ENCODE results near the gene KCNQ4.

KCNQ4 gene

DNA sequence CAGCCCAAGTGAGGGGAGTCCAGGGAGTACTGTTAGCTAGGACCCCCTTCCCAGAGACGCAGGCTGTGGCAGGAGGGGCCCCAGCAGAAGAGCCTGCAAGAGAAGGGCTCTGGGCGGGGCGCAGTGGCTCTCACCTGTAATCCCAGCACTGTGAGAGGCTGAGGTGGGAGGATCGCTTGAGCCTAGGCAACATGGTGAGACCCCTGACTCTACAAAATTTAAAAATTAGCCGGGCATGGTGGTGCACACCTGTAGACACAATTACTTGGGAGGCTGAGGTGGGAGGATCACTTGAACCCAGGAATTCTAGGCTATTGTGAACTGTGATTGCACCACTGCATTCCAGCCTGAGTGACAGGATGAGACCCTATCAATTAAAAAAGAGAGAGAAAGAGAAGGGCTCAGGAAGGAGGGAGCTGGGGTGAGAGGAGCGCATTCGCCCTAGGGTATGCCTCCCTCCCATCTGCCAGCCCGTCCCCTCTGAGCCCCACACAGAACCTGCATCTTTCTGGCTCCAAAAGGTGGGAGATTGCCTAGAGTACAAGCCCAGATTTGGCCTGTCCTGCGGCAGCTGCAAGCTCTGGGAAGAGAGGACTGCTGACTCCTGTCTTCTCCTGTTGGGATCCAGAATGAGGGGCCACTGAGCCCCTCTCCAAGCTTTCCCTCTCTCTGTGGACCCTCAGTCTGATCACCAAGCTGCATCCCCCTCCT, 3.6 kb downstream of the KCNQ4 start:
- TF ChIP-seq ESRRG (CRISPR knock-in tag; IDR thresholded peaks at IDR 0.05) = no peak
- no peak for TF ChIP-seq ZFP3 (CRISPR knock-in tag; IDR thresholded peaks at IDR 0.05)
- no peak for TF ChIP-seq ISL1 (CRISPR knock-in tag; IDR thresholded peaks at IDR 0.05)
- TF ChIP-seq, protein P1, sequence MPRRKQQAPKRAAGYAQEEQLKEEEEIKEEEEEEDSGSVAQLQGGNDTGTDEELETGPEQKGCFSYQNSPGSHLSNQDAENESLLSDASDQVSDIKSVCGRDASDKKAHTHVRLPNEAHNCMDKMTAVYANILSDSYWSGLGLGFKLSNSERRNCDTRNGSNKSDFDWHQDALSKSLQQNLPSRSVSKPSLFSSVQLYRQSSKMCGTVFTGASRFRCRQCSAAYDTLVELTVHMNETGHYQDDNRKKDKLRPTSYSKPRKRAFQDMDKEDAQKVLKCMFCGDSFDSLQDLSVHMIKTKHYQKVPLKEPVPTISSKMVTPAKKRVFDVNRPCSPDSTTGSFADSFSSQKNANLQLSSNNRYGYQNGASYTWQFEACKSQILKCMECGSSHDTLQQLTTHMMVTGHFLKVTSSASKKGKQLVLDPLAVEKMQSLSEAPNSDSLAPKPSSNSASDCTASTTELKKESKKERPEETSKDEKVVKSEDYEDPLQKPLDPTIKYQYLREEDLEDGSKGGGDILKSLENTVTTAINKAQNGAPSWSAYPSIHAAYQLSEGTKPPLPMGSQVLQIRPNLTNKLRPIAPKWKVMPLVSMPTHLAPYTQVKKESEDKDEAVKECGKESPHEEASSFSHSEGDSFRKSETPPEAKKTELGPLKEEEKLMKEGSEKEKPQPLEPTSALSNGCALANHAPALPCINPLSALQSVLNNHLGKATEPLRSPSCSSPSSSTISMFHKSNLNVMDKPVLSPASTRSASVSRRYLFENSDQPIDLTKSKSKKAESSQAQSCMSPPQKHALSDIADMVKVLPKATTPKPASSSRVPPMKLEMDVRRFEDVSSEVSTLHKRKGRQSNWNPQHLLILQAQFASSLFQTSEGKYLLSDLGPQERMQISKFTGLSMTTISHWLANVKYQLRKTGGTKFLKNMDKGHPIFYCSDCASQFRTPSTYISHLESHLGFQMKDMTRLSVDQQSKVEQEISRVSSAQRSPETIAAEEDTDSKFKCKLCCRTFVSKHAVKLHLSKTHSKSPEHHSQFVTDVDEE (CRISPR knock-in tag; IDR thresholded peaks at IDR 0.05) = no peak
- TF ChIP-seq, protein P2, sequence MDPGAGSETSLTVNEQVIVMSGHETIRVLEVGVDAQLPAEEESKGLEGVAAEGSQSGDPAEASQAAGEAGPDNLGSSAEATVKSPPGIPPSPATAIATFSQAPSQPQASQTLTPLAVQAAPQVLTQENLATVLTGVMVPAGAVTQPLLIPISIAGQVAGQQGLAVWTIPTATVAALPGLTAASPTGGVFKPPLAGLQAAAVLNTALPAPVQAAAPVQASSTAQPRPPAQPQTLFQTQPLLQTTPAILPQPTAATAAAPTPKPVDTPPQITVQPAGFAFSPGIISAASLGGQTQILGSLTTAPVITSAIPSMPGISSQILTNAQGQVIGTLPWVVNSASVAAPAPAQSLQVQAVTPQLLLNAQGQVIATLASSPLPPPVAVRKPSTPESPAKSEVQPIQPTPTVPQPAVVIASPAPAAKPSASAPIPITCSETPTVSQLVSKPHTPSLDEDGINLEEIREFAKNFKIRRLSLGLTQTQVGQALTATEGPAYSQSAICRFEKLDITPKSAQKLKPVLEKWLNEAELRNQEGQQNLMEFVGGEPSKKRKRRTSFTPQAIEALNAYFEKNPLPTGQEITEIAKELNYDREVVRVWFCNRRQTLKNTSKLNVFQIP (CRISPR knock-in tag; IDR thresholded peaks at IDR 0.05; ENCODE audit: borderline replicate concordance, low read depth) = no peak
- TF ChIP-seq, protein P3, sequence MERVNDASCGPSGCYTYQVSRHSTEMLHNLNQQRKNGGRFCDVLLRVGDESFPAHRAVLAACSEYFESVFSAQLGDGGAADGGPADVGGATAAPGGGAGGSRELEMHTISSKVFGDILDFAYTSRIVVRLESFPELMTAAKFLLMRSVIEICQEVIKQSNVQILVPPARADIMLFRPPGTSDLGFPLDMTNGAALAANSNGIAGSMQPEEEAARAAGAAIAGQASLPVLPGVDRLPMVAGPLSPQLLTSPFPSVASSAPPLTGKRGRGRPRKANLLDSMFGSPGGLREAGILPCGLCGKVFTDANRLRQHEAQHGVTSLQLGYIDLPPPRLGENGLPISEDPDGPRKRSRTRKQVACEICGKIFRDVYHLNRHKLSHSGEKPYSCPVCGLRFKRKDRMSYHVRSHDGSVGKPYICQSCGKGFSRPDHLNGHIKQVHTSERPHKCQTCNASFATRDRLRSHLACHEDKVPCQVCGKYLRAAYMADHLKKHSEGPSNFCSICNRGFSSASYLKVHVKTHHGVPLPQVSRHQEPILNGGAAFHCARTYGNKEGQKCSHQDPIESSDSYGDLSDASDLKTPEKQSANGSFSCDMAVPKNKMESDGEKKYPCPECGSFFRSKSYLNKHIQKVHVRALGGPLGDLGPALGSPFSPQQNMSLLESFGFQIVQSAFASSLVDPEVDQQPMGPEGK (CRISPR knock-in tag; IDR thresholded peaks at IDR 0.05; ENCODE audit: borderline replicate concordance) = no peak
- no peak for TF ChIP-seq GLIS3 (CRISPR knock-in tag; IDR thresholded peaks at IDR 0.05)
- TF ChIP-seq CSDC2 (CRISPR knock-in tag; IDR thresholded peaks at IDR 0.05) = no peak
- no peak for ATAC-seq

DNA sequence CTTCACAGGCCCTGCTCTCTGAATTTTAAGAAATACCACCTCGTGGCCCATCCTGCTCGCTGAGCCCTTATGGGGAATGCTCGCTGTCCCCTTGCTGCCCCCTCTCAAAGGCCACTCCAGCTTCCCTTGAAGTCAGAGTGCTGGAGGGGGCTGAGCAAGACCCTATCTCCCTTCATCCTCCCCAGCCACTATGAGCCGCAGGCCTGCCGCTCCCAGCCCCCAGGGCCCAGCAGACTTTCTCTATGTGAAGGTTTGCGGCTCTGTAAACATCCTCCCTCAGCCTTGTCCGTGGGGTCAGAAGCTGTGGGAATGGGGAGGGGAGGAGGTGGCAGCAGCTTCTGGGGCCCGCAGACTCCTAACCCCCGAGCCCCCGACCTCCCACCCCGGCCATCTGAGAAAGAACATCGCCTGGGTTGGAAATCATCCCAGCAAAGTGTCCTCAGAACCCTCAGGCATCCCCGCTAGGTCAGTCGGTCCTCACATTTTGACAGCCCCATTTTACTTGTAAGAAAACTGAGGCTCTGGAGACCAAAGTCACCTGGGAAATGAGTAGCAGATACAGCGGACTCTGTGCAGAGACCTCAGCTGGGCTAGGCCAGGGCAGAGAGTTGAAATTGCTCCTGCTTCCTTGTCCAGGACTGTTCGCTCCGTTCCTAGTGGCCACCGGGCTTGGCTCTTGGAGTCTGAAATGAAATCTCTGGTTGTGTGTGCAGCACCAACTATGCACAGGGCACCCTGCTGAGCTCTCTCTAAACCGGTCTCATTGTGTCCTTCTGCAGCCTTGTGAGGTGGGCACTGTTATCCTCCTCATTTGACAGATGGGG, 4.4 kb downstream of the KCNQ4 start:
- TF ChIP-seq, protein P4, sequence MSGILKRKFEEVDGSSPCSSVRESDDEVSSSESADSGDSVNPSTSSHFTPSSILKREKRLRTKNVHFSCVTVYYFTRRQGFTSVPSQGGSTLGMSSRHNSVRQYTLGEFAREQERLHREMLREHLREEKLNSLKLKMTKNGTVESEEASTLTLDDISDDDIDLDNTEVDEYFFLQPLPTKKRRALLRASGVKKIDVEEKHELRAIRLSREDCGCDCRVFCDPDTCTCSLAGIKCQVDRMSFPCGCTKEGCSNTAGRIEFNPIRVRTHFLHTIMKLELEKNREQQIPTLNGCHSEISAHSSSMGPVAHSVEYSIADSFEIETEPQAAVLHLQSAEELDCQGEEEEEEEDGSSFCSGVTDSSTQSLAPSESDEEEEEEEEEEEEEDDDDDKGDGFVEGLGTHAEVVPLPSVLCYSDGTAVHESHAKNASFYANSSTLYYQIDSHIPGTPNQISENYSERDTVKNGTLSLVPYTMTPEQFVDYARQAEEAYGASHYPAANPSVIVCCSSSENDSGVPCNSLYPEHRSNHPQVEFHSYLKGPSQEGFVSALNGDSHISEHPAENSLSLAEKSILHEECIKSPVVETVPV (CRISPR knock-in tag; IDR thresholded peaks at IDR 0.05) = no peak
- no peak for TF ChIP-seq ZFP3 (CRISPR knock-in tag; IDR thresholded peaks at IDR 0.05)
- no peak for ATAC-seq

DNA sequence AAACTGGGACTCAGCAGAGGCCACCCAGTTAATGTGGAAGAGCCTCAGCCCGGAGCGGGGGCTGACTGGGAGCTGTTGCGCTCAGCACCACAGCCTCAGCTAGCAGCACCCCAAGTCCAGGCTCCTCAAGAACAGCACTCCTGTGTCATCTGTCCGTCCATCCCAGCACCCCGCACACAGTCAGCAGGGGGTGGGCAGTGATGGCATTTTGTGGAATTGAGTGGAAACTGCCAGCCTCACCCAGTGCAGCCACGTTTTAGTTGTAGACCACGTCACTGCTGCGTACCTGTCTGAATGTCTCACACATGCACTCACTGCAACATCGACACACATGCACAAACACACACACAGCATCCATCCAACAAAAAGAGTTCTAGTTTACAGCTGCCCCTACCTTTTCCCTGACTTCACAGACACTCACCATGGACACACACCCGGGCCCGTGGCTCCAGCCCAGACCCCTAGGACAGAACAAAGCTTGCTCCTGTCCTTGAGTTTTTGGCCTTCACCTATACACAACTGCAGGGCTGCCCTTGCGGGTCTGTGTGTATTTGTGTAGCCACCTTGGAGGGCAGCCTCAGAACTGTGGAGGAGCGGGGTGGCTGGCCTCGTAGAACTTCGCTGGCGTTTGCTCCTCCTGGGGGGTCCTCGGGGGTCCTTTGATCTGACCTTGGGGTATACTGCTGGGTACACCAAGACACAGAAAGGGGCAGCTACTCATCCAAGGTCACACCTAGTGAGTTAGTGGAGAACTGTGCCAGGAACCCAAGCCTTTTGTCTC, 5.2 kb downstream of the KCNQ4 start:
- ATAC-seq = no peak

DNA sequence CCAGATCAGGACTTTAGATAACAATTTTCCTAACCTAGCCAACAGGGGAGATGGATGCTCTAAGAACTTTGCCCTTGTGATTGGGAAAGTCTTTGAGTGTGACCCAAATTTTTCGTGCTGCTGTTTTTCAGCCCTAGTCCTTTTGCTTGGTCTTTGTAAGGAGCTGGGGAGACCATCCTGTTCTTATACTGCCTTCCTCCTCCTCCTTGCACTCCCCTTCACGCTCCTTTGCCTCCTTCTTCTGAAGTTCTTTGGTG, 5.7 kb downstream of the KCNQ4 start:
- ATAC-seq = no peak
- TF ChIP-seq TOX (CRISPR knock-in tag; IDR thresholded peaks at IDR 0.05; ENCODE audit: borderline replicate concordance) (no peak), ZFP3 (CRISPR knock-in tag; IDR thresholded peaks at IDR 0.05) (no peak)

More for the DNA sequence above, 5.2 kb downstream of the KCNQ4 start:
- TF ChIP-seq OSR1 (CRISPR knock-in tag; IDR thresholded peaks at IDR 0.05) (no peak), ZNF70 (CRISPR knock-in tag; IDR thresholded peaks at IDR 0.05) (no peak)

DNA sequence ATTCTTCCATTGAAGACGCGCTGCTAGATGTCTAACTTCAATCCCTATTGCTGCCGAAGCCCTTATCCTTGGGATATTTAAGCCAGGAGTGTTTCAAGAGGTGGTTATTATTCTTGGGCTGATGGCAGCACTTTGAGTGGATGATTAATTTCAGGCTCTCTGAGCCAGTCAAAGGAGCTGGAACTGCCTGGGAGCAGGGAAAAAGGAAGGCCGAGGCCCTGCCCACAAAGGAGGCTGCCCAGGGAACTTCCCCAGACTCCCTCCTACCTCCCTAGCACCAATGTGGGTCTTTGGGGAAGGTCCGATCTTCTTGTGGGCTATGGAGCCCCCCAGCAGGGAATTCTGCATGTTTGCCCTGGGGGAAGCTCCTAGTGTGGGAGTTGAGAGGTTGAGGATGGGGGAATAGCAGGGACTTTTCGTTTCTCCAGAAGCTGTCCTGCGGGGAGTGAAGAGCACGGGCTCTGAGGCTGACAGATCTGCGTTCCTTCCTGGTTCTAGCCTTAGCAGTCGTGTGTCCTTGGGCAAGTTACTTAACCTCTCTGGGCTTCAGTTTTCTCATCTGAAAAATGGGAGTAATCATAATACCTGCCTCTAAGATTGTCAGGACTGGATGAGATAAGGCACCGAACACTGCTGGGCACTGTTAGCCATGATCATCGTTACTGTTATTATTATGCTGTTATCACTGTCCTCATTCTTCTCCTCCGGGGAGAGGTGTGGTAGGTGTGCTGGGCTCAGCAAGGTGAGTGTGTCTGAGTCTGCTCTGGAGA, 6.3 kb downstream of the KCNQ4 start:
- ATAC-seq = no peak
- no peak for TF ChIP-seq ZNF8 (CRISPR knock-in tag; IDR thresholded peaks at IDR 0.05)
- TF ChIP-seq GLIS3 (CRISPR knock-in tag; IDR thresholded peaks at IDR 0.05) = no peak
- TF ChIP-seq, protein P5, sequence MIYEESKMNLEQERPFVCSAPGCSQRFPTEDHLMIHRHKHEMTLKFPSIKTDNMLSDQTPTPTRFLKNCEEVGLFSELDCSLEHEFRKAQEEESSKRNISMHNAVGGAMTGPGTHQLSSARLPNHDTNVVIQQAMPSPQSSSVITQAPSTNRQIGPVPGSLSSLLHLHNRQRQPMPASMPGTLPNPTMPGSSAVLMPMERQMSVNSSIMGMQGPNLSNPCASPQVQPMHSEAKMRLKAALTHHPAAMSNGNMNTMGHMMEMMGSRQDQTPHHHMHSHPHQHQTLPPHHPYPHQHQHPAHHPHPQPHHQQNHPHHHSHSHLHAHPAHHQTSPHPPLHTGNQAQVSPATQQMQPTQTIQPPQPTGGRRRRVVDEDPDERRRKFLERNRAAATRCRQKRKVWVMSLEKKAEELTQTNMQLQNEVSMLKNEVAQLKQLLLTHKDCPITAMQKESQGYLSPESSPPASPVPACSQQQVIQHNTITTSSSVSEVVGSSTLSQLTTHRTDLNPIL (CRISPR knock-in tag; IDR thresholded peaks at IDR 0.05; ENCODE audit: low read depth) = no peak
- TF ChIP-seq, protein P1 (CRISPR knock-in tag; IDR thresholded peaks at IDR 0.05) = no peak
- no peak for TF ChIP-seq TOX (CRISPR knock-in tag; IDR thresholded peaks at IDR 0.05; ENCODE audit: borderline replicate concordance)
- TF ChIP-seq ZC3H10 (CRISPR knock-in tag; IDR thresholded peaks at IDR 0.05) = no peak
- no peak for TF ChIP-seq TCF4 (CRISPR knock-in tag; IDR thresholded peaks at IDR 0.05; ENCODE audit: borderline replicate concordance)
- TF ChIP-seq ZFP30 (CRISPR knock-in tag; IDR thresholded peaks at IDR 0.05) = no peak
- TF ChIP-seq BACH2 (CRISPR knock-in tag; IDR thresholded peaks at IDR 0.05; ENCODE audit: borderline replicate concordance) = no peak
- TF ChIP-seq ZNF70 (CRISPR knock-in tag; IDR thresholded peaks at IDR 0.05) = no peak
- TF ChIP-seq ESRRG (CRISPR knock-in tag; IDR thresholded peaks at IDR 0.05) = no peak
- no peak for TF ChIP-seq ZFP3 (CRISPR knock-in tag; IDR thresholded peaks at IDR 0.05)
- no peak for TF ChIP-seq ISL1 (CRISPR knock-in tag; IDR thresholded peaks at IDR 0.05)
